Neural progenitor cell (in vitro differentiated cells): ENCODE data around the gene CLPTM1.

Experiments used
- CTCF ChIP-seq: fragments of 200-600 bp; sonication (generic); IDR thresholded peaks from 2 replicates; pipeline ENCODE4 v1.5.1; 2017; ENCODE audit warnings: antibody characterized with exemption, mild to moderate bottlenecking
- EZH2 ChIP-seq: fragments of 200-600 bp; sonication (generic); IDR thresholded peaks from 2 replicates; pipeline ENCODE4 v1.6.1; 2017; ENCODE audit warnings: antibody characterized with exemption, mild to moderate bottlenecking, moderate library complexity
- EZH2phosphoT487 ChIP-seq: fragments of 200-600 bp; sonication (generic); IDR thresholded peaks from 2 replicates; pipeline ENCODE4 v1.6.1; 2017; ENCODE audit warnings: antibody characterized with exemption

- TF ChIP-seq CTCF (no peak), EZH2phosphoT487 (no peak), EZH2 (no peak)
These were observed 30.3 kb downstream of the CLPTM1 start for GRCh38 chr19:44985445-44985844.
